GM12872 (cell line): ENCODE results near the gene CCDC93.

Experiments used
- CTCF ChIP-seq: IDR thresholded peaks from 3 replicates; pipeline ENCODE4 v1.5.1; 2011; ENCODE audit warnings: low read depth, mild to moderate bottlenecking, low read length, moderate library complexity; ENCODE audit not compliant: insufficient read depth

CCDC93 gene

DNA sequence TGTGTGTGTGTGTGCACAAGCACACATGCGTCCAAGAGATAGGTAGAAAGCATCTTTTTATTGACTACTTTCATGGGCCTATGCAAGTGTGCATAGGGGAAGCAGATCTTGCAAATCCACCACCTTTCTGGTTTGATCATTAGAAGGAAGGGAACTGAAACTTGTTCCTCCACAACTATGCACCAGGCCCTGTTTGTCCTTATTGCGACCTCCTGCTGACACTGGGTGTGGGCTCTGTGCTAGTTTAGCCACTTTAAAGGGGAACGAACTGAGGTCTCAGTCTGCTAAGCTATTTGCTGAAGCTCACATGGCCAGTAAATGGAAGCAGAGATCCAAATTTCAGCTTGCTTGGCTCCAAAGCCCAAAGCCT lies 42.3 kb upstream of the CCDC93 start:
- no peak for TF ChIP-seq CTCF

GRCh38 chr2:118055512-118056164 lies 41.8 kb upstream of the CCDC93 start:
- TF ChIP-seq CTCF, result no peak

GRCh38 chr2:118054213-118055008 lies 40.5 kb upstream of the CCDC93 start:
- no peak for TF ChIP-seq CTCF

DNA sequence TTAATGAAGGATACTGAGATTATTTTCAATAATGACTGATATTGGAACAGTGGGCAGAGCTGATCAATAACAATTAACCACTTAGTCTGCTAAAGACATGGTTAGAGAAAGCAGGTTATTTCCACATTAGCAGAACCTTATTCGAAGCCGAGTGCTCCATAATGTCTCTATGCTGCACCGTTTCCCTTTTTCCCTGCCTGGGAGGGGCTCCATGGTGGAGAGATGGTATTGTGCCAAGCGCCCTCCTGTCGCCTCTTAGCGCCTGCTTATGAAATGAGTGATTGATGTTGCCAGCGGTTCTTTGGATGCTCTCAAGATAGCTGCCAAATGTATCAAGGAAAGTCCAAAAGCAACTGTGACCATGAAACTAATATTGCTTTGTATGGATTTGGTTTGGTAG lies 39.8 kb upstream of the CCDC93 start:
- no peak for TF ChIP-seq CTCF

- no peak for TF ChIP-seq CTCF
Observed at GRCh38 chr2:118052474-118052873, 38.6 kb upstream of the CCDC93 start.

DNA sequence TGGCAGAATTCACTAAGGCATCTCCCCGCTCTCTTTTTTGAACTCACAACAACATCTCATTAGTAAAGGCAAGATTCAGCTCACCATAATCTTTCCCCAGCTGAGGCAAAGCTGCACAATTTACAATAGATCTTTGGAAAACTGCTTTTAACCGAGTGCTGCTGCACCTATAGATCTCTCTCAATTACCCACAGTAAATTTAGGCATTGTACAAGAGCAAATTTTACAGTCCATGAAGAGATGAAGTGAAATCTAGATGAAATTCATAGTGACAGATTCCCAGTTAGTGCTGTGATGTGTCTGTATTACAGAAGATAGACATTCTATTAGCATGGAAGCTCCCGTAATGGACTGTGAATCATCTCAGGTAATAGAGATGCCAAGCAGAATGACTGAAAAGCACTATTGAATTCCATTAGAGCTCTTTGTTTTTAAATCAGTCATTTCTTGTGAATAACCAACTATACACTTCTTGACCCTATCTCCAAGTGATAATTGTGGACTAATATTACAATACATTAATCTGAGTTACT lies 38.0 kb upstream of the CCDC93 start:
- TF ChIP-seq CTCF, result no peak

DNA sequence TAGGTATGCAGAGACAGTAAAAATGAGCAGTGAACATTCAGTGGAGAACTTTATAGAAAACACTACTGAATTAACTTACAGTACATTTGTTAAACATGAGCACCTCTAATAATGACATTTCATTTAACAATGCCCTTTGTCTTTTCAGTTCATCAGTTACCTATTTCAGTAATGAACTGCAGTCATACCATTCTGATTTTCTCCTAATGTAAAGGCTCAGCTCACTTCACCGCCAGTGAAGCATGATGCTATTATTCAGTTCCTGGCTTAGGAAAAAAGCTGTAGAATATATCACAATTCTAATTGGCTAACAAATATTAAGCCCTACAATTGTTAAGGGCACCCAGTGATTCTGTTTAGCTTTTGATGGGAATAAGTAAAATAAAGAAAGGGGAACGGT lies 37.1 kb upstream of the CCDC93 start:
- TF ChIP-seq CTCF, result no peak
